PFSK-1 (cell line): ENCODE data around the gene PHYHD1.

Source experiments
- FOXP2 ChIP-seq: optimal IDR thresholded peaks from 2 replicates; pipeline ENCODE3; 2011; ENCODE audit warnings: borderline replicate concordance, control low read depth, inconsistent platforms; ENCODE audit not compliant: insufficient read depth; ENCODE audit errors: extremely low read length, extremely low read depth
- POLR2AphosphoS5 ChIP-seq: IDR thresholded peaks from 2 replicates; pipeline ENCODE4 v1.6.1; 2012; ENCODE audit warnings: low read depth, mild to moderate bottlenecking, control low read depth, low read length, moderate library complexity
- SIN3A ChIP-seq: IDR thresholded peaks from 2 replicates; pipeline ENCODE4 v1.6.1; 2012; ENCODE audit warnings: mild to moderate bottlenecking, low read length, moderate library complexity, borderline replicate concordance; ENCODE audit not compliant: insufficient read depth
- TAF1 ChIP-seq: IDR thresholded peaks from 2 replicates; pipeline ENCODE4 v1.6.1; 2012; ENCODE audit warnings: low read length, control low read depth, borderline replicate concordance; ENCODE audit not compliant: insufficient read depth
- TF ChIP-seq, protein P1 (sequence below), 2 experiments: IDR thresholded peaks; 2 replicates each; pipeline versions ENCODE4 v1.6.1 to v1.8.0; 2011 to 2012; ENCODE audit warnings: low read depth in 2 of 2, low read length in 2 of 2, control low read depth in 1 of 2, inconsistent platforms in 1 of 2, mild to moderate bottlenecking in 1 of 2, moderate library complexity in 1 of 2; ENCODE audit not compliant: insufficient read depth in 1 of 2

DNA sequence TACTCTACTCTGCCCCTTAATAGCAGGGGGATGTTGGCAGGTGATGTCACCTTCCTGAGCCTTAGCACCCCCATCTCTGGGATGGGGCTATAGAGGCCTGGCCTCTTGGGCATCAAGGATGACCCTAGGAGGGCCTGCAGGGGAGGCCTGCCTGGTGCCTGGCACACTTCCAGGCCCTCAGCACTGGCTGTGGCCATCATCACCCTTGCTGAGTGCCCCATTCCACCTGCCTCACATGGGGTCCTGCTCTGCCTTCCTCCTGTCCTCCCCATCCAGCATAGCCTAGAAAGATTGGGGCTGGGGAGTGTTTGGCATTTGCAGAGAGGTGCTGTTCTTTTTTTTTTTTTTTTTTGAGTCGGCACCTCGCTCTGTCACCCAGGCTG is 17.7 kb upstream of the PHYHD1 start:
- TF ChIP-seq, protein P1, sequence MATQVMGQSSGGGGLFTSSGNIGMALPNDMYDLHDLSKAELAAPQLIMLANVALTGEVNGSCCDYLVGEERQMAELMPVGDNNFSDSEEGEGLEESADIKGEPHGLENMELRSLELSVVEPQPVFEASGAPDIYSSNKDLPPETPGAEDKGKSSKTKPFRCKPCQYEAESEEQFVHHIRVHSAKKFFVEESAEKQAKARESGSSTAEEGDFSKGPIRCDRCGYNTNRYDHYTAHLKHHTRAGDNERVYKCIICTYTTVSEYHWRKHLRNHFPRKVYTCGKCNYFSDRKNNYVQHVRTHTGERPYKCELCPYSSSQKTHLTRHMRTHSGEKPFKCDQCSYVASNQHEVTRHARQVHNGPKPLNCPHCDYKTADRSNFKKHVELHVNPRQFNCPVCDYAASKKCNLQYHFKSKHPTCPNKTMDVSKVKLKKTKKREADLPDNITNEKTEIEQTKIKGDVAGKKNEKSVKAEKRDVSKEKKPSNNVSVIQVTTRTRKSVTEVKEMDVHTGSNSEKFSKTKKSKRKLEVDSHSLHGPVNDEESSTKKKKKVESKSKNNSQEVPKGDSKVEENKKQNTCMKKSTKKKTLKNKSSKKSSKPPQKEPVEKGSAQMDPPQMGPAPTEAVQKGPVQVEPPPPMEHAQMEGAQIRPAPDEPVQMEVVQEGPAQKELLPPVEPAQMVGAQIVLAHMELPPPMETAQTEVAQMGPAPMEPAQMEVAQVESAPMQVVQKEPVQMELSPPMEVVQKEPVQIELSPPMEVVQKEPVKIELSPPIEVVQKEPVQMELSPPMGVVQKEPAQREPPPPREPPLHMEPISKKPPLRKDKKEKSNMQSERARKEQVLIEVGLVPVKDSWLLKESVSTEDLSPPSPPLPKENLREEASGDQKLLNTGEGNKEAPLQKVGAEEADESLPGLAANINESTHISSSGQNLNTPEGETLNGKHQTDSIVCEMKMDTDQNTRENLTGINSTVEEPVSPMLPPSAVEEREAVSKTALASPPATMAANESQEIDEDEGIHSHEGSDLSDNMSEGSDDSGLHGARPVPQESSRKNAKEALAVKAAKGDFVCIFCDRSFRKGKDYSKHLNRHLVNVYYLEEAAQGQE (IDR thresholded peaks at IDR 0.05; ENCODE audit: insufficient read depth in 1 of 2, low read depth in 2 of 2, low read length in 2 of 2) = no peak
- TF ChIP-seq POLR2AphosphoS5 (no peak), TAF1 (no peak), SIN3A (no peak), FOXP2 (no peak)
